ENCODE results near the gene NTSR1. TPM values are rescaled to one million over a fixed set of nuclear protein-coding genes. Genes with fewer than 3 reads are reported as not detected.

Gene NTSR1
- total and polyA plus RNA-seq, 2 experiments from 2014 or later = not detected

DNA sequence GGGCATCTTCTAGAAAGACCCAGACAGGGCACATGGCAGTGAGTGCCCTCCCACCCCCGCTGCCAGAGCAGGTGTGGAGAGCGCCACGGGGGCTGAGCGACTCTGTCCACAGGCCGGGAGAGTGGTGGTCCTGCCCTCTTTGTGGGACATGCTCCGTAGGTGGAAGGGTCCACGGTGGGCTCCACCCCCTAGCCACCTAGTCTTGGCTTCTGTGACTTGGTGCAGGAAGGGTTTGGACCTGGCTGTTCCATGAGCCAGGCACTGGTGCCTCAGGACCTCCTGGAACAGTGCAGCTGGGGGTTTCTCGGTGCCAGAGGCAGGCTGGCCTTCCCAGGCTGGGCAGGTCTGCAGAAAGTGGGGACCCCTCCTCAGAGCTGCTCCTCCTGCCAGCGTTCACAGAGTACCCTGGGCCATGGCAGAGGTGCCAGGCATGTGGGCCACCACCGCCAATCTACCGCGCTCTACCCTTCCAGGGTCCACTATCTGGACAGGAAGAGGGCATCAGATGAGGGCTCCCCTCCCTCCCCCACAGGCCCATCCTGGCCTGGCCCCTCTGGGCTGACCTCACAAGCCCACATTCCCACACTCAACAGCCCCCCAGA is 43.4 kb upstream of the NTSR1 start:
- Histone ChIP-seq H3K9ac (no peak overlapping the region), H3K4me3 (no peak overlapping the region), H3K4me2 (ENCODE audit: unreplicated experiment) (no peak overlapping the region), H3K27me3 (replicated peaks; ENCODE audit: insufficient read depth) (no peaks in the 10 kb centered on the region), H3K79me2 (ENCODE audit: insufficient read depth) (no peaks in the 10 kb centered on the region), H3K4me1 (ENCODE audit: insufficient read depth) (peaks cover 7% of the 10 kb centered on the region; the same call in 1 of the 2 replicates), H3K9me2 (ENCODE audit: insufficient read depth) (no peaks in the 10 kb centered on the region), H4K20me1 (ENCODE audit: insufficient read depth) (no peaks in the 10 kb centered on the region), H3K9me3 (ENCODE audit: low read depth) (no peaks in the 10 kb centered on the region), H2AFZ (no peak overlapping the region), H3F3A (ENCODE audit: insufficient read depth) (no peaks in the 10 kb centered on the region), H3K27ac (no peak overlapping the region), H3K36me3 (ENCODE audit: low read depth) (no peaks in the 10 kb centered on the region)
- 74 to 86% methylated on average over 9 to 11 of the region's 12 CpGs for WGBS, 2 experiments (ENCODE audit: low coverage in 1 of 2, low lambda C conversion rate in 2 of 2, missing lambda C conversion rate in 2 of 2)
- TF ChIP-seq EZH2phosphoT487 (IDR thresholded peaks at IDR 0.05; ENCODE audit: insufficient read depth, low read depth) (no peak), EZH2 (IDR thresholded peaks at IDR 0.05; ENCODE audit: insufficient read depth, poor library complexity, severe bottlenecking) (no peak)
- no peak for DNase-seq
- in situ Hi-C loops (cut with MboI) = no loop called here

DNA sequence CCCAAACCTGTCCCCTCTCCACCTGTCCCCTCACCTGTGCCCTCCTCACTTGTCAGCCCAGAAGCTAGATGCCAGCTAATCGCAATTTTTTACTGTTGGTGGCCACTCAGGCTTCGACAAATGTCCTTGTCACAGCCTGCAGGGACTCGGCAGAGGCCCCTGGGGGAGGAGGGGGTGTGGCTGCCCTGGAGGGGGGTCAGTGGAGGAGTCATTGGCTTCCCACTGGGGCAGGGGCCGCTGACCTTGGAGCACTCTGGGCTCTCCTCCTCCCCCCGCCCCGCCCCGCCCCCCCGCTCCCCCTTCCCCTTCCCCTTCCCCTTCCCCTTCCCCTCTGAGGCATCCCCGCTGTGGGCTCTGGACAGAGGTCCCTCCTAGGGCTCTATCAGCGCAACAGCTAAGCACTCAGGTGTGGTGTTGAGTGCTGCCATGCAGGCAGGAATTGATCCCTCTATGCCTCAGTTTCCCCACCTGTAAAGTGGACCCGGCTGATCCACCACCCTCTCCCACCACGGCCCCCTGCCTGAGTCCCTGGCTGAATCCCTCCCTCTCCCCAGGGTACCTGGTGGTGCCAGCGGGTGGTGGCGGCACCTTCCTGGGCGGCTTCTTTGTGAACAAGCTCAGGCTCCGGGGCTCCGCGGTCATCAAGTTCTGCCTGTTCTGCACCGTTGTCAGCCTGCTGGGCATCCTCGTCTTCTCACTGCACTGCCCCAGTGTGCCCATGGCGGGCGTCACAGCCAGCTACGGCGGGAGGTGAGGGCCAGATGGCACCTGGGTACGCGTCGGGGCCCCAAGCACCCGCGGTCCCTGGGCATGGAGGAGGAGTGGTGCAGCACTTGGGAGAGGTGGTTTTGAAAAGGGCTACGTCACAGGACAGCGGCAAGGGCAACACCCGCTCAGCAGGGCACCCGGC is 42.6 kb upstream of the NTSR1 start:
- no peak overlapping the region for H3K4me3 ChIP-seq
- in situ Hi-C loops (cut with MboI) = no loop called here
- H3F3A ChIP-seq (ENCODE audit: insufficient read depth) = no peaks in the 10 kb centered on the region
- no peaks in the 10 kb centered on the region for H3K9me3 ChIP-seq (ENCODE audit: low read depth)
- WGBS, 2 experiments (ENCODE audit: low coverage in 1 of 2, low lambda C conversion rate in 2 of 2, missing lambda C conversion rate in 2 of 2) = 62 to 74% methylated on average over 28 to 32 of the region's 33 CpGs
- H2AFZ ChIP-seq = no peak overlapping the region
- peaks cover 7% of the 10 kb centered on the region; the same call in 1 of the 2 replicates for H3K4me1 ChIP-seq (ENCODE audit: insufficient read depth)
- no peak overlapping the region for H3K9ac ChIP-seq
- no peaks in the 10 kb centered on the region for H3K27me3 ChIP-seq (replicated peaks; ENCODE audit: insufficient read depth)
- no peak overlapping the region for H3K4me2 ChIP-seq (ENCODE audit: unreplicated experiment)
- no peak overlapping the region for H3K27ac ChIP-seq
- H4K20me1 ChIP-seq (ENCODE audit: insufficient read depth) = no peaks in the 10 kb centered on the region
- DNase-seq = no peak
- H3K9me2 ChIP-seq (ENCODE audit: insufficient read depth) = no peaks in the 10 kb centered on the region
- H3K79me2 ChIP-seq (ENCODE audit: insufficient read depth) = no peaks in the 10 kb centered on the region
- H3K36me3 ChIP-seq (ENCODE audit: low read depth) = no peaks in the 10 kb centered on the region
- no peak for TF ChIP-seq EZH2 (IDR thresholded peaks at IDR 0.05; ENCODE audit: insufficient read depth, poor library complexity, severe bottlenecking)
- no peak for TF ChIP-seq EZH2phosphoT487 (IDR thresholded peaks at IDR 0.05; ENCODE audit: insufficient read depth, low read depth)

DNA sequence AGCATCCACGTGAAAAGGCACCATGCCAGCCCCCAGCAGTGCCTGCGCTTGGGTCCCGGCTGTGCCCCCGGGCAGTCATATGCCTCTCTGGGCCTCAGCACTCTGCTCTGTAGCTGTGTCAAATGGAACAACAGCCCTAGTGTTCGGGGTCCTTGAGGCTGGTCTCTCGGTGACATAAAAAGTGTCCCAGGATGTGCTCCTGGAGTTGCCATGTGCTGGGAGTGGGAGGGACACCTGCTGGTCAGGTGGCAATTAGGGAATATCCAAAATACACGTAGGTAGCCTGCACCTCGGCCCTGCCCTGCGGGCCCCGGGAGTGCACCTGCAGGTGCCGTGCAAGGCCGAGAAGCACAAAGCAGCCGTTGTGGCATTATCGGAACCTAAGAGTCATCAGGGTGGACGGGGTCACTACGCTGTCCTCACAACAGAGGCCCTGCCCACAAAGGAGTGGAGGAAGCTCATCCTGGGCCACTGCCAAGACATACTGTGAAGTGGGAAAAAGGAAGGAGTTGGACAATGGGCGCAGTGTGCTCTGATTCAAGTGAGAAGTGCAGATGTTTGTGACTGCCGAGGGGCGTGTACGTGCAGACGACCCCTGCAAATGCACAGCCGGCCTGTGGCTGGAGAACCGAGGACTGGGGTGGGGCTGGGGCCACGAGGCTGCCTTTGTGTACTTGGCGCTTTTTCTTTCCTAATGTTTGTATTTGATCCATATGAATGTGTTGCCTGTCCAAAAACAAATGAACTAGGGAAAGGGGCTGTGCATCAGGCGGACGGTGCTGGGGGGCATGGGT is 41.7 kb upstream of the NTSR1 start:
- no peaks in the 10 kb centered on the region for H3K79me2 ChIP-seq (ENCODE audit: insufficient read depth)
- peaks cover 4% of the 10 kb centered on the region; the same call in 1 of the 2 replicates for H3K4me1 ChIP-seq (ENCODE audit: insufficient read depth)
- H3K27me3 ChIP-seq (replicated peaks; ENCODE audit: insufficient read depth) = no peaks in the 10 kb centered on the region
- H3K9me3 ChIP-seq (ENCODE audit: low read depth) = no peaks in the 10 kb centered on the region
- 53 to 59% methylated on average over 27 of the region's 27 CpGs for WGBS, 2 experiments (ENCODE audit: low coverage in 1 of 2, low lambda C conversion rate in 2 of 2, missing lambda C conversion rate in 2 of 2)
- no peak overlapping the region for H3K27ac ChIP-seq
- H3K9ac ChIP-seq = no peak overlapping the region
- no peak overlapping the region for H3K4me3 ChIP-seq
- no peaks in the 10 kb centered on the region for H4K20me1 ChIP-seq (ENCODE audit: insufficient read depth)
- H2AFZ ChIP-seq = no peak overlapping the region
- no peaks in the 10 kb centered on the region for H3K9me2 ChIP-seq (ENCODE audit: insufficient read depth)
- H3K4me2 ChIP-seq (ENCODE audit: unreplicated experiment) = no peak overlapping the region
- TF ChIP-seq EZH2phosphoT487 (IDR thresholded peaks at IDR 0.05; ENCODE audit: insufficient read depth, low read depth) (no peak), EZH2 (IDR thresholded peaks at IDR 0.05; ENCODE audit: insufficient read depth, poor library complexity, severe bottlenecking) (no peak)
- no peaks in the 10 kb centered on the region for H3K36me3 ChIP-seq (ENCODE audit: low read depth)
- in situ Hi-C loops (cut with MboI) = no loop called here
- no peaks in the 10 kb centered on the region for H3F3A ChIP-seq (ENCODE audit: insufficient read depth)
- no peak for DNase-seq
